Measurements from ENCODE around the gene IER3IP1.

The IER3IP1 gene

DNA sequence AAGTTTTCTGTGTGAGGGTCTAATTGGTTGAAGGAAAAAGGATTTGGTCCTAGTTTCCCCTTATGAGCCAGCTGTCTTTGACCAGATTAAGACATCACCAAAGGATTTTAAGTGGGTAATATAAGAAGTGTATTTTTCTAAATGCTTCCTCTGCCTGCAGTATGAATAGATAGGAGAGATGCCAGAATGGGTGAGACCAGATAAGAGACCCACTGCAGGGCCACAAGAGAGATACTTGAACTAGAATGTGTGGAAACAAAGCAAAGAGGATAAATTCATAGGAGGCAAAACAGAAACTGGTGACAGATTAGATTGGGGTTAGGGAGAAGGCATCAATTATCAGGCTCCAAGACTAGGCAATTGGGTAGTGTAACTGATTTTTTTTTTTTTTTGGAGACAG lies 24.7 kb downstream of the IER3IP1 start:
- DNase-seq, result no peak

DNA sequence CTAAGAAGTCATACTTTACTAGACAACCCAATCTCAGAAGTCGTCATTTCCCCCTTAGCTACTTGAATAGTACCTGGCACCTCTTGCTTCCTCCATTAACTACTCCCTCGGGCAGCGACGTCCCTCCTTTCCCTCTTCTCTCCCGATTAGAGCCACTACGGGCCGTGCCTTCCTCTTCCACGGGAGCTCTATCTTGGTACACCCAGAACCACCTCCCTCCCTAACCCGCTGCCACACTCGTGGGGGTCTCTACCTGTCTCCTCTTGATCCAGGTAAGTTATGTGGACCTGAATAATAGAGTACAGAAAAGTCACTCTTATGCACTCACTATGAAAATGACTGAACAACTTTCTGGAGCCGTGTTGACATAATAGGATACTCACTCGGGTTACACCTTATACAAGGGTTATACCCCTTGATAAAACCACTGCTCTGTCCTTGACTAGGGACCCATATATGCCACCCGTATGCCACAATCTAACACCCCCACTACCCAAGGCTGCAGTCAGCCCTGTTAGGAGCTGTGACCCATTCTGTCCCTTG lies 25.3 kb downstream of the IER3IP1 start:
- DNase-seq, result no peak

DNA sequence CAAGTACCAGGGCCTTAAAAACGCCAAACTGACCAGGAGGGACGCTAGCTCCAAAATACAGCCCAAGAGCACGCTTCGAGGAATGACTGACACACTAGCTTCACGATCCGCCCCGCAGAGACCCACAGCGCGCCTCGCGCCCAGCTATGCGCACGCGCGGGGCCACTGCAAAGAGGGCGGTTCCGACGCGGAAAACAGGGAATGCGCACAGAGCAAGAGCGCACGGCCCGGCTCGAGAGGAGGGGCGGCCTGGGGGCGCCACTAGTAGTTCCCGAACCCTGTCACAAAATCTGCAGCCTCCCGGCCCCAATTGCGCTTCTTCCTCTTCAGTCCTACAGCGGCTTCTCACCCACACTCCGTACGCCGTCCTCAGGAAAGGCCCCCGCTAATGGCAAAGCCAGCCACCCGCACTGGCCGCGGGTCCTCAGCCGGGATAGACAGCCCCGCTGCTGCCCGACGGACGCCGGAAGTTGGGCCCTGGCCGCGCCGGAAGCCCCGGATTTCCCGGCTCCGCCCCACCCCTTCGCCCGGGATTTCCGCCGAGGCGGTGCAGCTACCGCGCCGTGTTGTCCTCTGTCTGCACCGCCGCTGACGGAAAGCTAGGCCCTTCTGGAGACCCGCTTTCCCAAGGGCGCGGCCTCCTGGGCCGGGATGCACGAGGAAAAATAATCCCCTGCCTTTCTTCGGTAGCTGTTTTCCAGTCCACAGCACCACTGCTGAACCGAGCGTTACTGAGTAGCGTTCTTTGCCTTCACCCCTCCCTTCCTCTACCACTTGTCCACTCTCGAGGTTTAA lies 25.9 kb downstream of the IER3IP1 start, which contains the start of gene HDHD2:
TSS of gene HDHD2 (minus strand) at position 472 of the 795 bp plus-strand sequence. CDS start 14,061 bp downstream, outside the sequence.
- peak; percentile 83 for DNase-seq

DNA sequence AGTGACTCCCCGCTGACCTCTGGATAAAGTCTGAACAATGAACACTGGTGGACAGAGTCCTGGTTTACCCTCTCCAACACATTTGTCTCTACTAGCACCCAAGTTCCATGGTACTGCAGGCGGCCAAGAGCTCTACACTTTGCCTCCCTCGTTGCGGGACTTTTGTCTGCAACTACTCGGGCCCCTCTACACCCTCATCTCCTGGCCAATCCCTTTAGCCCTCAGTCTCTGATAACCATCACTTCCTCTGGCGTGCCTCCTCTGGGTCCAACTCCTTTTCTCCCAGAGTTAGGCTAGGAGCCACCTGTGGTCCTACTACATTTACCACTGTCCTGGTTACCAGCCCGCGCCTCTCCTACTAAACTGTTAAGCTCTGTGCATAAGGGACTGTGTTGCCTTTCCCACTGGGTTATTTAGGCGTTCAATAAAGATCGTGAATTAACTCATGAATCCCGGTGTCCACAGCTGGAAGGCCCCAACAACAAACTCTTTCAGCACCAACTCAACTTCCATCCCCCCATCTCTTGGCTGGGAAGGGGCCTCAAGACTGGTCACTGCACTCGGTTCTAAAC lies 26.6 kb downstream of the IER3IP1 start:
- DNase-seq, result no peak

DNA sequence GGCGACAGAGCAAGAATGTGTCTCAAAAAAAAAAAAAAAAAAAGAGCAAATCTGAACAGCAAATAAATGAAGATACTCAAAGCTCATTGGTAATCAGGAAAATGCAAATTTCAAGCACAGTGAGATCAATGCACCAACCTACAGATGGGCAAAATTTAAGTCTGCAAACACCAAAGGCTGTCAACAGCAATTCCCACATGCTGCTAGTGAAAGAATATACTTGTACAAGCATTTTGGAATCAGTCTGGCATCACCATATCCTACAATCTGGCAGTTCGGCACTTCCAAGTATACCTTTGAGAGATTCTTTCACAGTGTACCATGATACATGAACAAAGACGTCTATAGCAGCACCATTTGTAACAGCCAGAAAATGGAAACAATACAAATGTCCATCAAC lies 30.0 kb downstream of the IER3IP1 start:
- no peak for DNase-seq

DNA sequence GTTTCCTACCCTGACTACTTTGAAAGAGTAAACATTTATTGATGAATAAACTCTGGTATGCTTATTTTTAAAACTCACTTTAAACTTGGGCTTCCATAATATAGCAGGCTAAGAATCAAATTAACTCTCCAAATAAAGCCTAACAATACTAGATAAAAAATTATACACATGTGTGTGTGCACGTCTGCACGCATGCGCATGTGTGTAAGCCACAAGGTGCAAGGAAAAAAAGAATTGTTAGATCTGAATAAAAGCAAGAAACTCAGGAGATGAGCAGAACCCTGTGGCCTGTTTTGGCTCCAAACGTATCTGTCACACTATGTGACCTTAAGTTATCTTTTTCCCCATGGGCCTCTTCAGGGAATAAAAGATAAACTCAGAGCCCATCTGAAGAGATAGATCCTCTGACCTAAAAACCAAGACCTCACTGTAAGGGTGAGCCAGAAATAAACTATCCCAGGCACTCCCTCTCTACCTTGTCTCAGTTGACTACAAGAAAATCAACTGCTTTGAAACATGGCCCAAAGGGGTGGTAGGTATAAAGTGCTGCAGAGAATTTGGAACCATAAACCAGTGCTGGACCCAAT lies 32.2 kb downstream of the IER3IP1 start:
- DNase-seq, result no peak

DNA sequence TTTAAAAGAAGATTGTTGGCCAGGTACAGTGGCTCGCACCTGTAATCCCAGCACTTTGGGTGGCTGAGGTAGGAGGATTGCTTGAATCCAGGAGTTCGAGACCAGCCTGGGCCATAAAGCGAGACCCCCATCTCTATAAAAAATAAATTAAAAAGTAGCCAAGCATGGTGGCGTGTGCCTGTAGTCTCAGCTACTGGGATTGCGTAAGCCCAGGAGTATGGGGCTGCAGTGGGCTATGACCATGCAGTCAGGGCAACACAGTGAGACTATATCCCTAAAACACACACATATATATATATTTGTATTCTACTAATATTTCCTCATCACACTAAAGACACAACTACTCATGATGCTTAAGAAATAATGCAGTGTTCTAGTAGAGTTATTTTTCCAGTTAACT lies 33.0 kb downstream of the IER3IP1 start:
- no peak for DNase-seq

DNA sequence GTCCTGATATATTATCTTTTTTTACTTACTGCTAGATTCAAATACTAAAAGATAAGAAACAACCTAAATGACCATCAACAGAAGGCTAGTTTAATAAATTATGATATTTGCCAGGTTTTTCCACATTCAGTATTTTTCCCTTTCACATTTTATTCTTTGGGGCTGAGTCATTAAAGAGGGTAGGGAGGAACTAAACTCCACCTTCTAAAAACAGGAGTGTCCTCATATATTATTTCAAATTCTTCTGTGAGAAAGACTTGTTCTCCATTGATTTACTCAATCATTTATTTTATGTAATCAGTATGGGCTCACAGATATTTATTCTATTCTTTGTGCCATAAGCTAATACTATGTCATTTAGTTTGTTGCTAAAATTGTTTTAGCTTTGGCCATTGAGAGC lies 34.9 kb downstream of the IER3IP1 start:
- no peak for DNase-seq

DNA sequence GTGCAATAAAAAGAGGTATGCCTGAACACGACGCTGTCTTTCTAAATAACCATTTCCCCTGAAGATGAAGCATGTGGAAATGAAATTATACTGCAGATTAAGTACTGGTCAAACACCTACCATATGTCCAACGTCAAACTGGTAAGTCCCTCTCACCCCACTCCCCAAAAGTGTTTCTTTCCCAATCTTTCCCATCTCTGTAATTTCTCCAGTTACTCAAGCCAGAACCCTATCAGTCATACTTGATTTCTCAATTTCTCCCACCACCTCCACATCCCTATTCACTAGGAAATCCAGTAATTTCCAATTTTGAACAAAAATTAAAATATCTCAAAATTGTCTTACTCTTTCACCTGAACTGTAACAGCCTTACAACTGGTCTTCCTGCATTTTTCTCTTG lies 55.0 kb downstream of the IER3IP1 start:
- no peak for DNase-seq

DNA sequence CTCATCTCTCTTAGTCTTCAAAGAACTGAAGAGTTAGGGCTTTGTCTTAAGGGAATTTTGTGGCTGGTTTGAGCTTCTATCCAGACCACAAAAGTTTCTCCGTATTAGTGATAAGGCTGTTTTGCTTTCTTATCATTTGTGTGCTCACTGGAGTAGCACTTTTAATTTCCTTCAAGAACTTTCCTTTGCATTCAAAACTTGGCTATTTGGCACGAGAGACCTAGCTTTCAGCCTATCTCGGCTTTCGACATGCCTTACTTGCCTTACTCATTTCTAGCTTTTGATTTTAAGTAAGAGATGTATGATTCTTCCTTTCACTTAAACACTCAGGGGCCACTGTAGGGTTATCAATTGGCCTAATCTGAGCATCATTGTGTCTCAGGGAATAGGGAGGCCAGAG lies 55.7 kb downstream of the IER3IP1 start:
- DNase-seq, result no peak

DNA sequence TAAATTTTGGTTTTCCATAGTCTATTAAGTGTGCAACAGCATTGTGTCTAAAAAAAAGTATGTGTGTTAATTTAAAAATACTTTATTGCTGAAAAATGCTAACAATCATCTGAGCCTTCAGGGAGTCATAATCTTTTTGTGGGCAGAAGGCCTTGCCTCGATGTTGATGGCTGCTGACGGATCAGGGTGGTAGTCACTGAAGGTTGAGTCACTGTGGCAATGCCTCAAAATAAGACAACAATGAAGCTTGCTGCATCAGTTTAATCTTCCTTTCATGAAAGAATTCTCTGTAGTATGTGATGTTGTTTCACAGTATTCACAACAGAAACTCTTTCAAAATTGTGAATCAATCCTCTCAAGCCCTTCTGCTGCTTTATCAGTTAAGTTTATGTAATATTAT lies 57.2 kb downstream of the IER3IP1 start:
- peak; percentile 20 for DNase-seq

DNA sequence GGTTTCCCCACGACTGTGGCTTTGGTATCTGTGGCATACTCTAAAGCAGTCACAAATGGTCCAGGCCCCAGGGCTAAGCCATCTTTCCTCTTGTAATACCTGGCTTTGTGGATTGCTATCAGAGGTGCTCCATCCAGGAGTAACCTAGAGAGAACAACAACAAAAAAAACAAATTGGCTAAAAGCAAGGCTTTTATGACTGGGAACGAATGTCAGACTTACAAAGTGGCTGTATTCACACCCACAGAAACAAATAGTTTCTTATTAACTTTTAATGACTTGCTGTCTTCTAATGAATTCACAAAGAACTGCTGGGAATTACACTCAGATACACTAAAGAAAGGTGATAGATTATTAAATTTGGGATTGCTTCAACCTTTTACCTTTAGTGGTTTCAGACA lies 61.0 kb downstream of the IER3IP1 start:
- DNase-seq, result no peak

DNA sequence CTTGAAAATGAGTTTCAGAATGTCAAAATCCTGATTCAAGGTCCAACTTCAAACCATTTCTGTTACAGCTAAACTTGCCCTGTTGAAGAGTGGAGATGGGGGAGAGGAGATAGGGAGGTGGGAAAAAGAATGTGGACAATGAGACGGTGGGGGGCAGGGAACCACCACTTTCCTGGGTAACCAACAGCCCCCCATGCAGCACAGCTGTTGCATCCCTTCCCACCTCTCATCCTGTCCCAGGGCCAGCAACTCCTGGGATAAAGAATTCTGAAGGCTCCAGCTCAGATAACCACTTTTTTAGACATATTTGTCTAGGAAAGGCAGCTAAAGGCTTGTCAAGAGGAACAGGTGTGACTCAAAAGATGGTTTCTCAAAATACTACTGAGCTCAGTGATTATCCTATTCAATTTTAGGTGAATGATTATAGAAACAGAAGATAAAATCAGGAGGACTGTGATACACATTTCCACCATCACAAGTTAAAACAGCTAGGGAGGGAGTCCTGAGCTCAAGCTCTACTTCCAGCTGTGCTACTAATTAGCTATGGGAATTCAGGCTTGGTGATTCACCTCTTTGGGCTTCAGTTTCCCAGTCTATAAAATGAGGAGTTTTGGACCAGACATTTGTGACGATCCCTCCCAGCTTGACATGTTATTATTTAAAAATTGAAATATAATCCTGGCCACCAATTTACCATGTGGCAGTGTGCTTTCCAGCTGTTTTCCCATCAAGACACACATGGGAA lies 62.2 kb downstream of the IER3IP1 start:
- DNase-seq, result no peak

DNA sequence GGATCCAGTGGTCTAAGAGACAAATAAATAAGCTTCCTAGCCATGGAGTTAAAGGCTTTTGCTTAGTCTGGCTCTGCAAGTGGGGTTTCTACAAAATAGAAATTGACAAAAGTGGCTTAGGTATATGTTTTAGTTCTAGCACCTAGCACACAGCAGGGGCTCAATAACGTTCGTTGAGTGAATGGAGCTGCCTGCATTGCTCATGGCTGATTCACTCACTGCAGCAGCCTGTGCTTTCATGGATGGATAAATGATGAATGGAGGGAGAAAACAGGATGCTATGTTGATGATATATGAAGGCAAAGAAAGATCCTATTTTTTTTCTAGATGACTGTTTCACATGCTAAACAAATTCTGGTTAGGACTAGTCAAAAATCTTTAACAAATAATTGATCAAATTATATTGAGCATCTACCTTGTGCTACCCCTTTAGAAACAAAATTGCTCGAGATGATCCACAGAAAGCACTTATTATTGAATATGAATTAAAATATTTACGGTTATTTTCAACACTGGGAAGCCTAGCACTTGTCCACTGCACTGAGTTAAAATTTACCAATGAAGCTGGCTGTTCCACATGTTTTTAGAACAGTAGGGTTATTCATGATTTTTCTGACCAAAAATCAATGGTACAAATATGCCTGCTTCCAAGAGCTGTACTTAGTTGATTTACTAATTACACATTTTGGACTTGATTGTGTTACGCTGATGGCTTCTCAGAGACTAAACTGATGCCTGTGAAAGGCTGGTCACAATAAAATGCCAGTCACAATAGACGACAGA lies 65.5 kb downstream of the IER3IP1 start:
- no peak for DNase-seq

DNA sequence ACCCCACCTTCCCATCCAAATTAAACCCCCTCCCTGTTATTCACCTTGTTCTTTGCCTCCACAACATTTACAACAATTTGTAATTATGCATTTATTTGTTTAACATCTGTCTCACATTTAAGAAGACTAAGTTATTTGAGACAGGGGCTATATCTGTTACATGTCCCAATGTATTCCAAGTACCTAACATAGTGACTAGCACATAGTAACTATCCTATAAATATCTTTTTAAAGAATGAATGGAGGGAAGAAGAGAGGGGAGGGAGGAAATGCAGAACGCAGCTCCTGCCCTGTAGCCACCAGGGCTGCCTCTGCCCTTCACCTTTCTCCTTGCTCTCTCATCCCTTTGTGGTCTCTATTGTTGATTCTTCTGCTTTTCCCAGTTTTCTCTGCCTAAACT lies 66.4 kb downstream of the IER3IP1 start:
- no peak for DNase-seq

DNA sequence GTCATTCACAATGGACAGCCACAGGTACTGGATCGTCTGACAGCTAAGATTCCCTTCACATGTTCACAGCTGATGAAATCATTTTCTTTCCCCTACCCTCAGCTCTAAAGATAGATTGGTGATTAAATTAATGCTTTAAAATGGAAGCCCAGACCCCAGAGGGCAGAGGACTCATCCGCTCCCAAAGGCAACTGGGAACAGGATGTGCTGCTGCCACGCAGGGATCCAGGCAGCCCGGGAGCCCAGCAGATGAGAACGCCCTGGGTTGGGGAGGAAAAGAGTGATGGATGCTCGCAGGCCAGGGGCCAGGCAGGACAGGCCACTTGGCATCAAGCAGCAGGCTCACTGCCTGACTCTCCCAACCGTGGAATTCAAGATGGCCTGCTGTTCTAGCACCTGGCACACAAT lies 67.2 kb downstream of the IER3IP1 start:
- no peak for DNase-seq

DNA sequence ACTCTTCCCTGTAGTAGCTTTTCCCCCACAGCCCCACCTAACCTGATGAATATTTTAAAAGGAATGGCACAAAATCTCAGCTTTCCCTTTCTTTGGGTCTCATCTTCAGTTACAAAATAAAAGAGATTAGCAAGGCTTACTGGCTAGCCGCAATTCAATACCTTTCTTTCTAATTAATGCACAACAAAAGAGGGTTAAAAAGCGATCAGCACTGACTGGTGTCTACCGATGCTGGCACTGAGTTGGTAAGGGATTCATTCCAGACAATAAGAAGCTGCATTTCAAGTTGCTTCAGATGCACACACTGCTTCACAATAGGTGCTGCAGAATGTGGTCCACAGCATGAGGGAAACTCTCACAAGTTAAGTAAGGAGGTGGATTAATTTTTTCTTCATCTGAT lies 67.8 kb downstream of the IER3IP1 start:
- DNase-seq, result no peak

All from HCEC 1CT (cell line).